Activated CD8-positive, alpha-beta memory T cell treated with anti-CD3 and anti-CD28 coated beads, Interleukin-2, amount 10 ng/mL, durations not matched to agents 7 days and 5 days (primary cell): ENCODE results near the gene SPIN1. TPM values are rescaled to one million over a fixed set of nuclear protein-coding genes. Genes with fewer than 3 reads are reported as not detected.

Experiments used
- ATAC-seq: fragments of 150-1000 bp; cut with Tn5 transposase; one replicate; pipeline ENCODE4 v1.10.0; 2021; ENCODE audit warnings: moderate library complexity
- CTCF ChIA-PET: fragments of 350-600 bp; sonication (Branson Sonifier 250); formaldehyde crosslinking; loops from one replicate; lab custom pipeline; 2021; ENCODE audit warnings: antibody characterized with exemption; lab: Charles Lee
- DNase-seq: peaks from one replicate; pipeline ENCODE4 v3.0.0-alpha.2; 2020
- H3K27ac Mint-ChIP-seq: one replicate; pipeline ENCODE4 v1.8.0; 2021; ENCODE audit warnings: mild to moderate bottlenecking, mixed read lengths
- H3K27me3 Mint-ChIP-seq: one replicate; pipeline ENCODE4 v1.8.0; 2021; ENCODE audit warnings: mixed read lengths
- H3K36me3 Mint-ChIP-seq: one replicate; pipeline ENCODE4 v1.8.0; 2021; ENCODE audit warnings: mild to moderate bottlenecking, mixed read lengths
- H3K4me1 Mint-ChIP-seq: one replicate; pipeline ENCODE4 v1.8.0; 2021; ENCODE audit warnings: mixed read lengths
- H3K4me3 Mint-ChIP-seq: one replicate; pipeline ENCODE4 v1.8.0; 2021; ENCODE audit warnings: mild to moderate bottlenecking, moderate library complexity, mixed read lengths
- H3K9me3 Mint-ChIP-seq: one replicate; pipeline ENCODE4 v1.8.0; 2022; ENCODE audit warnings: low read depth, mixed read lengths
- total RNA-seq, 2 experiments: library from RNA; stranded (reverse); gene quantifications; one replicate each; pipeline ENCODE4 v1.2.3, GENCODE V29; 2021

Gene SPIN1
- total RNA-seq, 2 experiments from 2014 or later = 51.3 to 92.8 TPM

DNA sequence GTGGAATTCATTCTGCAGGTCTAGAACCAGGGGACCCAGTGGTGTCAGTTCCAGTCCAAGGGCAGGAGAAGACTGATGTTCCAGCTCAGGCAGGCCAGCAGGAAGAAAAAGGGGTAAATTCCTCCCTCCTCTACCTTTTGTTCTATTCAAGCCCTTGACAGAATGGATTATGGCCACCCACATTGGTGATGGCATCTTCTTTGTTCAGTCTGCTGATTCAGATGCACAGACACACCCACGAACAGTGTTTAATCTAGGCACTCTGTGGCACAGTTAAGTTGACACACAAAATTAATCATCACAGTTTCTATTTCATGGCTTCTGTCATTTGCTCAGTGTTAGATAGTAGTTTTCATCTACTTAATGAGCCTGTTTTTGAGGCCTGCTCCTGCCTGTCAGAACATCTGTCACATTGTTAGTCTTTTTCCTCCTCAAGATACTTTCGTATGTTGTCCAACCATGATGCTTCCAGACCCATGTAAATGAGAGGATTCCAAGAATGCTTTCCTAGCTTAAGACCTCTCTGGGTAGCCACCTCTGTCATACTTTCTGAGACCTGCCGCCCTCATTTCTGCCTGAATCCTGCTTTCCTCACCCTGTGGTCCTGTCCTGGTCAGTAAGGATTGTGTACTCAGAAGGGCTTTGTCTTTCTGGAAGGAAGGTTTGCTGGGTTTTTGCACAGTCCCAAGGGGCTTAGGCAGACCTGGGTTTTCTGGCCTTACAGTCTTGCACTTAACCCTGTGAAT lies 72.5 kb downstream of the SPIN1 start:
- no peaks in the 10 kb centered on the region for H3K27me3 Mint-ChIP-seq
- no peak for DNase-seq
- CTCF ChIA-PET = no interaction called here
- H3K4me3 Mint-ChIP-seq = no peak overlapping the region
- H3K4me1 Mint-ChIP-seq = peaks cover 13% of the 10 kb centered on the region
- H3K36me3 Mint-ChIP-seq = peaks cover 15% of the 10 kb centered on the region
- ATAC-seq = no peak
- no peak overlapping the region for H3K27ac Mint-ChIP-seq
- no peaks in the 10 kb centered on the region for H3K9me3 Mint-ChIP-seq

DNA sequence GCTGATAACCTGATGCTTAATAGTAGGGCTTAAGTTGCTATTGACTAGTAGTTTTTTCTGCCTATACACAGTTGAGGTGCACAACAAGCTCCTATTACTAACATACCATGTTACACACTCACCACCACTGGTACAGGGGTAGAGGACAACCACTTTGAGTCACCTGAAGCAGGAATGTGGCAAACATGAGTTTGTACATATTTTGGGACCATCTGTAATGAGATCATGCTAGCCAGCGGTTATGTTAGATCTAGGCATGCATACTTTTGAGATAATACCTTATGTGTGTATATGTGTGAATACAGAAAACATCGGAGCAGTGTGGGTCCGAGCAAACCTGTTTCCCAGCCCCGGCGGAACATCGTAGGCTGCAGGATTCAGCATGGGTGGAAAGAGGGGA lies 73.9 kb downstream of the SPIN1 start:
- Mint-ChIP-seq H3K4me3 (no peak overlapping the region), H3K27me3 (no peaks in the 10 kb centered on the region), H3K27ac (no peak overlapping the region), H3K4me1 (peaks cover 13% of the 10 kb centered on the region), H3K9me3 (no peaks in the 10 kb centered on the region), H3K36me3 (peaks cover 15% of the 10 kb centered on the region)
- CTCF ChIA-PET = interaction anchor here (1.2 kb wide), 1 partner anchor 8 kb away, joined by 3 read pairs; no protein-coding TSS in a partner anchor
- DNase-seq (no peak), ATAC-seq (no peak)

DNA sequence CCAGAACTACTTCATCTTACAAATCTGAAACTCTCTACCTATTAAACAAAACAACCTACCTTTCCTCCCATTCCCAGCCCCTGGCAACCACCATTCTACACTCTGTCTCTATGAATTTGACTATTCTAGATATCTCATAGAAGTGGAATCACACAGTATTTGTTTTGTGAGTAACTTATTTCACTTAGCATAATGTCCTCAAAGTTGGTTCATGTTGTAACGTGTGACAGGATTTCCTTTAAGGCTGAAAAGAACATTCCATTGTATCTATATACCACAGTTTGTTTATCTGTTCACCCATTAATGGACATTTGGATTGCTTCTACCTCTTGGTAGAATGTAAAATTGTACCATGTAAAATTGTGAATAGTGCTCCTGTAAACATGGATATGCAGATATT lies 76.6 kb downstream of the SPIN1 start:
- CTCF ChIA-PET = no interaction called here
- peaks cover 30% of the 10 kb centered on the region for H3K36me3 Mint-ChIP-seq
- ATAC-seq = no peak
- no peak overlapping the region for H3K27ac Mint-ChIP-seq
- H3K4me3 Mint-ChIP-seq = no peak overlapping the region
- H3K4me1 Mint-ChIP-seq = peaks cover 11% of the 10 kb centered on the region
- H3K9me3 Mint-ChIP-seq = no peaks in the 10 kb centered on the region
- no peak for DNase-seq
- H3K27me3 Mint-ChIP-seq = no peaks in the 10 kb centered on the region

DNA sequence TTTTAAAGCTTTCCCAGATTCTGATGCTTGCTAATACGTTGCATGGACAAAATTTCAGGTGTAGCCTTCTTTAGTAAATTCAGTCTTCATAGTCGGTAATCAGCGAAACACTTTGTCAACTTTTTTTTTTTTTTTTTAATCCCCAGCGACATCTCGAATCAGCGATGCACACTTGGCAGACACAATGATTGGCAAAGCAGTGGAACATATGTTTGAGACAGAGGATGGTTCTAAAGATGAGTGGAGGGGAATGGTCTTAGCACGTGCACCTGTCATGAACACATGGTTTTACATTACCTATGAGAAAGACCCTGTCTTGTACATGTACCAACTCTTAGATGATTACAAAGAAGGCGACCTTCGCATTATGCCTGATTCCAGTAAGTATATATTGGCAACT lies 80.0 kb downstream of the SPIN1 start:
- no peak for DNase-seq
- no peak overlapping the region for H3K4me3 Mint-ChIP-seq
- CTCF ChIA-PET = no interaction called here
- H3K27ac Mint-ChIP-seq = no peak overlapping the region
- H3K36me3 Mint-ChIP-seq = peaks cover 42% of the 10 kb centered on the region
- H3K4me1 Mint-ChIP-seq = peaks cover 2% of the 10 kb centered on the region
- H3K27me3 Mint-ChIP-seq = no peaks in the 10 kb centered on the region
- no peak for ATAC-seq
- no peaks in the 10 kb centered on the region for H3K9me3 Mint-ChIP-seq

DNA sequence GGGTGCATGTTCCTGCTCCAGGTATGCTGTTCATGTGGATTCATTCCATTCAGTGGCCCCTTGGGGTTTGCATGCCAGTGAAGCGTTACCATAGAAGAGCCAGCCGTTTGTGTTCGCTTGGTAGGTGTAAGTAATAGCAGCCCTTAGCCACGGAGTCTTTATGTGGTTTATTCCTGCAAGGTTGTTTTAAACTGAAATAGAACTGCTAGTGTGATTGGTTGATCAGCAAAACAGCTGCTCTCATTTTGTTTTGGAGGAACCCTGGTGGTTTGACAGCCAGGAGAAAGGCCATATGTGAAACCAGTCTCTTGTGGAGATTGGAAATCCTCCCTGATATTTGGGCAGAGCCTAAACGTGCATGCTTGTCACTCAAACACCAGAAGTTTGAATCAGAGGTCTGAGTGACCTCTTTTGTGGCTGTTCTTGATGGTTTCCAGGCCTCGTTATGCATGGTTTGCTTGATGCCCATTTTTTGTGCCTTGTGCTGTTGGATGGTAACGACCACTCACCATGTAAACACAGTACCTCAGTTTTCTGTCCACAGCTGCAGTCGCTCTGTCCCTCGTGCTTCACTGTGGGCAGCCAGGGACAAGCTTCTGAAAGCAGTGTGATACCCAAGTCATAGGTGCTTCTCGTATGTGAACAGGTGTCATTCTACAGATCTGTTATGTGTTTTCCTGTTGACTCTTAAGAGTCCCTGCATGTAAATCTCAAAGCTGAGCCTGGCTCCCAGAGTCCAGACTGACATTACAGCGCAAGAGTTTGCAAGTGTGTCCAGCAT lies 88.4 kb downstream of the SPIN1 start:
- Mint-ChIP-seq H3K9me3 (no peaks in the 10 kb centered on the region), H3K27ac (peak overlapping the region; percentile 75), H3K4me3 (no peak overlapping the region), H3K27me3 (no peaks in the 10 kb centered on the region), H3K36me3 (peaks cover 31% of the 10 kb centered on the region), H3K4me1 (peaks cover 28% of the 10 kb centered on the region)
- CTCF ChIA-PET = no interaction called here
- DNase-seq (peak; percentile 53), ATAC-seq (peak; percentile 38)

DNA sequence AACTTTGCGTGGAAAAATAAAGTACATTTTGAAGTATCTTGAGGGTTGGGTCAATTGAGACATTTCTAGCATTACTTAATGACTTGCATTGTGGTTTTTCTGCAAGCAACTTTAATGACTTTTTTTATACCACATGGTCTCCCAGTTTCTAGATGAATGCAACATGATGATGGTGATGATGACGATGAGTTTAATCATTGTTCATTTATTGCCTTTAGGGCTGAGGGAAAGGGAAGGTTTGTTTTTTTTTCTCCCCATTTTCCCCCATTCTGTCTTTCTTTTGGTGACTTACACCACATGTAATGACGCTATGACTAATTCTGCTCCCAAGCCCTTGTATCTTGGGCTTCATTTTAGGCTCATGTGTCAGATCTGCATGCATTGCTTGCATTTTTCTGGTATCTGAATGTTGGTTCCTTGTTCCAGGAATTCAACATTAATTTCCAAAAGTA lies 89.1 kb downstream of the SPIN1 start:
- Mint-ChIP-seq H3K27me3 (no peaks in the 10 kb centered on the region), H3K27ac (peak overlapping the region; percentile 75), H3K4me3 (no peak overlapping the region), H3K4me1 (peaks cover 28% of the 10 kb centered on the region), H3K36me3 (peaks cover 30% of the 10 kb centered on the region), H3K9me3 (no peaks in the 10 kb centered on the region)
- CTCF ChIA-PET = no interaction called here
- peak; percentile 79 for ATAC-seq
- DNase-seq = no peak

DNA sequence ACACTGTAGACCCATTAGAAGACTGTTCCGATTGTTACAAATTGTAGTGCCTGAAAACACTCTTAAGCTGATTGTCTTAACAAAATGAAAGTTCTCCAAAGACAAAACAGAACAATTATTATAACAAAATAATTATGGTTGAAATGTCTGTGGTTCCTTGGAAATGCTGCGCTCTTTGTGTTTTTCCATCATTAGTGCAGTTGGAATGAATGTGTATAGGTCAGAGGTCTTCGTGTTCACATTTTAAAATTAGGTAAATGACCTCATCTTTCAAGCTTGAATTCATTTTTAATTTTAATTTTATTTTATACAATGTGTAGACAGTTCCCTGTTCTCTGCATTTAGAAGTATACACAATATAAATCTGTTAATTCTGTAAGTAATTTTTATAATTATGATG lies 90.0 kb downstream of the SPIN1 start:
- CTCF ChIA-PET = no interaction called here
- ATAC-seq (no peak), DNase-seq (no peak)
- peaks cover 33% of the 10 kb centered on the region for H3K36me3 Mint-ChIP-seq
- H3K4me1 Mint-ChIP-seq = peaks cover 28% of the 10 kb centered on the region
- H3K4me3 Mint-ChIP-seq = no peak overlapping the region
- H3K27ac Mint-ChIP-seq = no peak overlapping the region
- H3K27me3 Mint-ChIP-seq = no peaks in the 10 kb centered on the region
- H3K9me3 Mint-ChIP-seq = no peaks in the 10 kb centered on the region

DNA sequence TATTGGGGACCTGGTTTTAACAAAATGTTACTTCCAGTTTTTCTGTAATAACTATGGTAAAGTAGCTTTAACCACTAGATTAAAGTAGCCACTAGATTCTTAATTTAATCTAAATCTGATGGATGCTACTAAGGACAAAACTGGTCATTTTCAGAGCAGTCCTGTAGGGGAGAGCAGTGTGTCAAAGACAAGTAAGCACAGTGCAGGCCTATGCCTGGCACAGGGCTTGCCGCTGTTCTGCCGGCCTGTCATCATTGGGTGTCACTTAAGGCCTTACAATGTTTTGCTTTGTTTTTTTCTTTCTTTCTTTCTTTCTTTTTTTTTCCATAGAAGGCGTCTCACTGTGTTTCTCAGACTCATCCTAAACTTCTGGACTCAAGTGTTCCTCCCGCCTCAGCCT lies 93.7 kb downstream of the SPIN1 start:
- CTCF ChIA-PET = interaction anchor here (0.7 kb wide), 1 partner anchor 354 kb away, joined by 3 read pairs; no protein-coding TSS in a partner anchor
- no peak for ATAC-seq
- H3K9me3 Mint-ChIP-seq = no peaks in the 10 kb centered on the region
- no peak for DNase-seq
- H3K27ac Mint-ChIP-seq = no peak overlapping the region
- H3K27me3 Mint-ChIP-seq = no peaks in the 10 kb centered on the region
- H3K36me3 Mint-ChIP-seq = peaks cover 13% of the 10 kb centered on the region
- H3K4me1 Mint-ChIP-seq = peaks cover 14% of the 10 kb centered on the region
- no peak overlapping the region for H3K4me3 Mint-ChIP-seq

DNA sequence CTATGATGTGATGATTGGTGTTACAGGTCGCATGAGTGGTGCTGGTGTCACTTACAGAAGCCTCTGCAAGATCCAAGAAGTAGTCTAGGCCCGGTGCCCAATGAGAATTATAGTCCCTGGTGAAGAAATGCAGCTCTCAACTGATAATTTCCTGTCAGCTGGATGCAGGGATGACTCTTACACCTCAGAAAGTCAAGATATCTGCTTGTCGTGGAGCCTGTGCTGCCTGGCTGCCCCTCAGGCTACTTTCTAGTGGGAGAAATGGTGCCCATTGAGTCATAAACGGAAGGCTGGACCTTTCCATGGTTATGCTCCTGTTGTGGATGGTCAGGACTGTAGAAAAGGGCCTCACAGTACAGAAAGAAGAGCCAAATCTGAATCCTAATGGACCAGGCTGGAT lies 99.9 kb downstream of the SPIN1 start:
- CTCF ChIA-PET = no interaction called here
- Mint-ChIP-seq H3K9me3 (no peaks in the 10 kb centered on the region), H3K27me3 (no peaks in the 10 kb centered on the region), H3K4me1 (no peaks in the 10 kb centered on the region), H3K4me3 (no peak overlapping the region), H3K27ac (no peak overlapping the region), H3K36me3 (peaks cover 4% of the 10 kb centered on the region)
- ATAC-seq = no peak
- DNase-seq = no peak

DNA sequence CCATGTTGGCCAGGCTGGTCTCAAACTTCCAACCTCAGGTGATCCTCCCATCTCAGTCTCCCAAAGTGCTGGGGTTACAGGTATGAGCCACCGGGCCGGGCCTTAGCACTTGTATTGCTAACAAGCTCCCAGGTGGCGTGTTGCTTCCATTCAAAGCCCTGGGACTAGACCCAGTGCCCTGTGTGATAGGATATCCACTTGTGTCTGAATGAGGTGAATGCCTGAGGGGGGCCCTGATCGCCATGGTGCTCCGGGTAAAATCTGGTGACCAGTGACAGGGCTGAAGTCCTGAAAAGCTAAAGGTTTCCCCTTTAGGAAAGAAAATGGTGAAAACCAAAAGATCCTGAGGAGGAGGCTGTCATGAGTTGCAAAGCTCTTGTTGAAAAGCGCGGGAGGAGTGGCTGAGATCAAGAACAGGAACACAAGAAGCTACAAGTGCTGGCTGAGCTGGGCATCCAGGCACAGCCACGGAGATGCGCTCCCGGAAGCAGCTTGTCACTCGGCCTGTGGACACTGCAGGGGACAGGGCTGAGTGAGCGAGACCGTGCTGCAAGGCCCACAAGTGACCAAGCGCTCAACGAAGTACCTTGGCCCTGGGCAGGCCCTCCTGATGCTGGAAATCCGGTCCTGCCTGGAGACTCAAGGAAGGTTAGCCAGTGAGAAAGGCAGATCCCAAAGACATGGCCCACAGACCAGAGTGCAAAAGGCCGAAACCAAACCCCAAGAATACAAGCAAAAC lies 106.9 kb downstream of the SPIN1 start:
- CTCF ChIA-PET = no interaction called here
- Mint-ChIP-seq H3K36me3 (no peaks in the 10 kb centered on the region), H3K4me1 (no peaks in the 10 kb centered on the region), H3K9me3 (no peaks in the 10 kb centered on the region), H3K27ac (no peak overlapping the region), H3K27me3 (no peaks in the 10 kb centered on the region), H3K4me3 (no peak overlapping the region)
- ATAC-seq (no peak), DNase-seq (no peak)

DNA sequence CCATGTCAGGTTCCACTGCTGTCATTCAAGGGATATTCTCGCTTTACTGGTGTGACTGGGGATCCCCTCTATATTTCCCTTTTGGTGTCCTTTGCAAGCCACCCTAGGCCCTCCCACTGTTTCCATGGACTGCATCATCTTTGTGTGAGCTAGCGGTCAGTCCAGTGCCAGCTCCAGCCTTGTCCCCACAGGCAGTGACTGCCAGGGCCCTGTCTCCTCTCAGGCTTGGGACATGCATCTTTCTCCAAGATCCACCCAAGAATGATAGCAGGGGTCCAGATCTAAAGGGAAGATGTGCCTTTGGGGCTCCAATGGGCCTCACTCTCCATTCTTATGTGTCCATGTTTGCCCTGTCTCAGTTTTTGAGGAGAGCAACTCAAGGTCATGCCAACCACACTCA lies 109.0 kb downstream of the SPIN1 start:
- Mint-ChIP-seq H3K36me3 (no peaks in the 10 kb centered on the region), H3K4me3 (no peak overlapping the region), H3K9me3 (no peaks in the 10 kb centered on the region), H3K27me3 (no peaks in the 10 kb centered on the region), H3K27ac (no peak overlapping the region), H3K4me1 (no peaks in the 10 kb centered on the region)
- DNase-seq = no peak
- CTCF ChIA-PET = no interaction called here
- ATAC-seq = no peak

DNA sequence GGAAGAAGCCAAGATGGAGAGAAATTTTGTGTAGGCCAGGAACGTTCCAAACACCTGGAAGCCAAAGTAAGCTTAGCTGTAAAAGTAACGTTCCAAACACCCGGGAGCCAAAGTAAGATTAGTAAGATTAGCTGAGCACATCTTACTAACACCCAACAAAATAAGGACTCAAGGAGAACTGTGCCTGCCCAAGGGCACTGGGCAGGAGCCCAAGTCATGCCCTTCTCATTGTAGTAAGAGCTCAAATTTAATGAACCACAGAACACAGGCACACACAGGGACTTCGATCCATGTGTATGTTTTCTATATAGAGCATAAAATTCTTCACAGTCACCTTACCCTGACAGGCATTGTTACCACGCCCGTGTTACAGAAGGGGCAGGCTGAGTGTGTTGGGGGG lies 110.6 kb downstream of the SPIN1 start:
- Mint-ChIP-seq H3K4me3 (no peak overlapping the region), H3K27ac (no peak overlapping the region), H3K4me1 (no peaks in the 10 kb centered on the region), H3K27me3 (no peaks in the 10 kb centered on the region), H3K36me3 (no peaks in the 10 kb centered on the region), H3K9me3 (no peaks in the 10 kb centered on the region)
- DNase-seq = no peak
- ATAC-seq = no peak
- CTCF ChIA-PET = interaction anchor here (0.6 kb wide), 1 partner anchor 484 kb away, joined by 4 read pairs; no protein-coding TSS in a partner anchor

DNA sequence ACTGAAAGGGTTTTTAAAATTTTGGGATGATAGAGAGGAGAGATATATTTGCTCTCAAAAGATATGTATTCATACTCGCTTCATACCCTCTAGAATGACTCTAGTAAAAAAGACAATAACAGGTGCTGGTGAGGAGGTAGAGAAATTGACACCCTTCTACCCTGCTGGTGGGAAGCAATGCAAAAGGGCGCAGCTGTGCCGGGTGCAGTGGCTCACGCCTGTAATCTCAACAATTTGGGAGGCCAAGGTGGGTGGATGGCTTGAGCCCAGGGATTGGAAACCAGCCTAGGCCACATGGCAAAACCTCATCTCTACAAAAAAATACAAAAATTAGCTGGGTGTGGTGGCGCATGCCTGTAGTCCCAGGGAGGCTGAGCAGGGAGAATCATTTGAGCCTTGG lies 112.8 kb downstream of the SPIN1 start:
- Mint-ChIP-seq H3K36me3 (no peaks in the 10 kb centered on the region), H3K27me3 (peaks cover 5% of the 10 kb centered on the region), H3K27ac (no peak overlapping the region), H3K4me1 (peaks cover 2% of the 10 kb centered on the region), H3K9me3 (peaks cover 3% of the 10 kb centered on the region), H3K4me3 (no peak overlapping the region)
- DNase-seq = no peak
- CTCF ChIA-PET = no interaction called here
- ATAC-seq = no peak
